Stimulated activated CD4-positive, alpha-beta T cell treated with anti-CD3 and anti-CD28 coated beads, Interleukin-1b, Interleukin-23, amount 100 ng/mL, for 24 hours (primary cell): ENCODE results near the gene PLD3.
"Not testable (repeated sequence)": the region's sequence is repeated elsewhere in the genome, so short reads cannot be mapped to it uniquely, and the experiment has no call there.

ENCODE experiments used
- DNase-seq, 4 experiments: peaks; one replicate each; pipeline ENCODE4 v3.0.0-alpha.2; 2020; ENCODE audit warnings: low read depth in 4 of 4, low spot score in 1 of 4

Gene PLD3

GRCh38 chr19:40388481-40388880 lies 40.0 kb downstream of the PLD3 start:
- DNase-seq, result no peak

GRCh38 chr19:40389404-40390083 lies 41.0 kb downstream of the PLD3 start:
- DNase-seq, result no peak

- DNase-seq, result no peak
These were observed 41.7 kb downstream of the PLD3 start, which contains the start of gene HIPK4 for GRCh38 chr19:40390084-40390742. Gene HIPK4 (minus strand): TSS chr19:40390181. CDS start chr19:40389902, 279 bp downstream.

- no peak for DNase-seq
These were observed 43.6 kb downstream of the PLD3 start for GRCh38 chr19:40392123-40392522.

- no peak for DNase-seq
These were observed 44.5 kb downstream of the PLD3 start for GRCh38 chr19:40392894-40393517.

- DNase-seq, result no peak
These were observed 45.7 kb downstream of the PLD3 start for GRCh38 chr19:40393894-40394815.

- DNase-seq, result no peak
These were observed 46.3 kb downstream of the PLD3 start for GRCh38 chr19:40394816-40395210.

GRCh38 chr19:40395956-40396355 lies 47.5 kb downstream of the PLD3 start:
- DNase-seq, result no peak

- no peak for DNase-seq
These were observed 48.5 kb downstream of the PLD3 start for GRCh38 chr19:40396886-40397567.

GRCh38 chr19:40397568-40397906 lies 49.0 kb downstream of the PLD3 start:
- DNase-seq, result no peak

GRCh38 chr19:40398417-40399131 lies 50.1 kb downstream of the PLD3 start:
- peak in 3 of 4 experiments; percentile 22 to 56 (median 48) for DNase-seq

GRCh38 chr19:40400559-40400958 lies 52.1 kb downstream of the PLD3 start:
- DNase-seq, result no peak

- DNase-seq, result peak; percentile 37 to 85 (median 62)
These were observed 54.9 kb downstream of the PLD3 start for GRCh38 chr19:40403262-40403984.

- no peak for DNase-seq
These were observed 59.5 kb downstream of the PLD3 start for GRCh38 chr19:40407714-40408597.

- not testable (repeated sequence) for DNase-seq
These were observed 60.1 kb downstream of the PLD3 start for GRCh38 chr19:40408598-40408925.

- DNase-seq, result no peak
These were observed 61.5 kb downstream of the PLD3 start for GRCh38 chr19:40410030-40410389.

- DNase-seq, result no peak
These were observed 62.8 kb downstream of the PLD3 start for GRCh38 chr19:40411125-40411842.

- DNase-seq, result no peak
These were observed 63.5 kb downstream of the PLD3 start for GRCh38 chr19:40411958-40412499.
